CD4-positive, alpha-beta T cell treated with Interleukin-2 at 100 ng/mL for 4 hours (primary cell): ENCODE measurements around the gene C16orf74.

ENCODE experiments used
- DNase-seq: peaks from one replicate; pipeline ENCODE4 v3.0.0-alpha.2; 2020; ENCODE audit warnings: low spot score

C16orf74 gene

DNA sequence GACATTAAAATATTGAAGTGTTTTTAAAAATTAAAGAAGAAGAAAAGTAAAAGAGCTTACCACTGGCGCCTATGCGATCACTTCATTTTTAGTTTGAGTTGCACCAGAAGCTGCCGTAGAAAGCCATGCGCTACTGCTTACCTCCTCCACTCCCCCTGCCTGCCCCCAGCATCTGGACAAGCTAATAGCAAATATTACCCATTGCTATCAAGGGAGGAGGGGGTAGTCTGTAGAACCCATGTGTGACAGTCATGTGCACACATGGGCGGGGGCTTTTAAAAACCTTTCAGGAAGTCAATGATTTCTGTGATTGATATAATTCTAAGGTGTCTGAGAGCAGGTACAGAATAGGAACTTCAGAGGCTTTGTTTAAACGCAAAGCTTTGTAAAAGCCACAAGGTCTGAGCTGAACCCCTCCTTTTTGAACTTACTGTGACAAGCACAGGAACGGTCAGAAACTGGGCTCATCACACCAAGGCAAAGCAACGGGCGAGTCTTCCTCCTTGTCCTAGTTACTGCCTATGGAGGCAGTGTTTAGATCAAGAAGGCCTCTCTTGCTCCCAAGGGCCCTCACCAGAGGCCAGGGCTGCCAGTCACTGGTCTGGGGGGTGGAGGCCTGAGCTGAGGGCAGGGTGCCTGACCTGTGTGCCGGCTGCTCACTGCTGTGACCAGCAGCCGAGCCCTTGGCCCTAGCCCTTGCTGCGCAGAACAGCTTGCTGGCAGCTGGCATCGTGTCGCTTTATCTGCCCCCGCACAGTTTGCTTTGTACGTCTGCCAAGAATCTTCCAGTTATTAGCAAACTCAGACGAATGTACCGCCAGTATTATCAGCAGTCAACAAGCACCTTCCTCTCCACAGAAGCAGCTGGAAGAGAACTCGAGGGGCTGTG, 77.1 kb downstream of the C16orf74 start:
- DNase-seq = no peak

DNA sequence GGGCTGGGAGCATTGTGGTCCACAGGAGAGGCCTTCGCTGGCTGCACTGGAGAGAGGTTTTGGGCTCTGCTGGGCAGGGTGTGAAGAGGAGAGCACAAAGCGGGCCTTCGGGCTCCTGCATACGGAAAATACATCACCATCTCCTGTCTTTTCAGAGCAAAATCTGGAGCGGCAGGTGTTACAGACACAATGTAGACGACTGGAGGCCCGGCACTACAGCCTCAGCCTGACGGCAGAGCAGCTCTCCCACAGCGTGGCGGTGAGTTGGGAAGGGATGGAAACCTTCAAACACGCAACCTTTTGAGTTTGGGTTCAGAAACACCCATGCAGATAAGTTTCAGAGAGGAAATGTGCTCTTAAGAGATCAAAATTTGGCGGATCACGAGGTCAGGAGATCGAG, 80.1 kb downstream of the C16orf74 start:
- DNase-seq = no peak

DNA sequence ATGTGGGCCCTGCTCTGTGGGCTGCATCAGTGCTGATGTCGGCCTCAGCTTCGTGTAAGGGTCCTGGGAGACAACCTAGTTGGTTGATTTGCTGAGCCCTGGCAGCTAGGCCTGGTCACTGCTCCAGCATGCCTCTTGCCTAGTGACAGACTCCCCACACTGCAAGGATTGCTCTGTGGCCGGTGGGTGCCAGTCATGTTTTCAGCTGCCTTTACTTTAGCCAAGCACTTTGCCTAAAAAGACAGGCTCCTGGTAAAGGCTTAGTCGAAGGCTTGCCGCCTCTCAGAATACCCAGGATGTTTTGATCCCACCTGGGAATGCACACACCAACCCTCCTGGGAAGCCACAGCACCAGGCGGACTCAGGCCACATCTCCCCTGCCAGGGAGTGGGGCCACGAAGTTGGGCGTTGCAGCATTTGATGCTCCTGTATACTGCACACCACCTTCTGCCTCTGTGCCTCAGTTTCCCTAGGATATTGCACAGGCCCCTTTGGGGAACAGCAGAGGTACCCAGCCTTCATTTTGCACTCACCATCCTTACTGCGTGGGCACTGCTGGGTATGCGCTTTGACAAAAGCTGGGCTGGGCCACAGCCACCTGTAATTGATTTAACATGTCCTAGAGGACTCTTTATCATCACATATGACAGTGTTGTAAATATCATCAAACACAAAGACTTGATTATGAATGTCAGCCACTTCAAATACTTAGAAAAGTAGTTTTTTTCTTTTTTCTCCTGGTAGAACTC, 82.0 kb downstream of the C16orf74 start:
- DNase-seq = no peak

GRCh38 chr16:85667841-85668413, 83.0 kb downstream of the C16orf74 start:
- DNase-seq = no peak

DNA sequence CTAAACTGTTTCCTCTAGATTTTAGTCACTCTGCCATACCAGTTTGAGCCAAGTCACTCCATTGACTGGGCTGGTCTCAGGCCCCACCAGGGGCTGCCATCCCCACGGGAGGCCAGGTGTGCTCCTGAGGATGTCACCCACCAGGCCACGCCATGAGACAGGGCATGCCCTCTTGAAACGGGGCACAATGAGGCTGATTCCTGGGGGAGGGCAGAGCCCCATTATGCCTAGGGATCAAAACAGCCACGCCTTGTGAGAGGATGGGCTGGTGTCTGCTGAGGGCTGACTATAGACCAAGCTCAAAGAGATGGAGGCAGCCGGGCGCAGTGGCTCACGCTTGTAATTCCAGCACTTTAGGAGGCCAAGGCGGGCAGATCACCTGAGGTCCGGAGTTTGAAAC, 83.6 kb downstream of the C16orf74 start:
- no peak for DNase-seq

DNA sequence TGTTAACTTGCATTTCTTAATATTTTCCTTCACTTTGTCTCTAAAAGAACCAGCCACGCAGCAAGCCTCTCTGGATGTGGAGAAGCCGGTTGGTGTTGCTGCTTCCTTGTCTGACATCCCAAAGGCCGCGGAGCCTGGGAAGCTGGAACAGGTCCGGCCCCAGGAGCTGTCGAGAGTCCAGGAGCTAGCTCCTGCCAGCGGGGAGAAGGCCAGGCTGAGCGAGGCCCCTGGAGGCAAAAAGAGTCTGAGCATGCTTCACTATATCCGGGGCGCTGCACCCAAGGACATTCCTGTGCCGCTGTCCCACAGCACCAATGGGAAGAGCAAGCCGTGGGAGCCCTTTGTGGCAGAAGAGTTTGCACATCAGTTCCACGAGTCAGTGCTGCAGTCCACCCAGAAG, 85.0 kb downstream of the C16orf74 start:
- no peak for DNase-seq

DNA sequence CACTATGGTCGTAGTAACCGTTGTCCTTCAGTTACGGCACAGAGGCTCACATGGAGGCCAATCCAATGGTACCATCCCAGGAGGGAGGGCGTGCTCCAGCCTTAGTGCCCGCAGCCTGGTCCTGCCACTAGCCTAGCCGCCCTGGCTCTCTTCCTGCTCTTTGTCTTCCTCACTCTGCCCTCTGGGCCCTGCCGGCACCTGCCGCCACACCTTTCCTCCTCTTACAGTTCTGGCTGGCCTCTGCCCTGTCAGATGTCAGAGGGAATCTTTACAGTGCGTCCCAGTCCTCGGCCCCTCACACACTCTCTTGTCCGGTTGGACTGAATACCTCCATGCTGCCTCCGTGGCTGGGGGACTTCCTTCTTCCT, 85.5 kb downstream of the C16orf74 start:
- no peak for DNase-seq

- no peak for DNase-seq
Measured at GRCh38 chr16:85664580-85665372, 86.1 kb downstream of the C16orf74 start.

GRCh38 chr16:85663891-85664321, 87.0 kb downstream of the C16orf74 start:
- DNase-seq = no peak

DNA sequence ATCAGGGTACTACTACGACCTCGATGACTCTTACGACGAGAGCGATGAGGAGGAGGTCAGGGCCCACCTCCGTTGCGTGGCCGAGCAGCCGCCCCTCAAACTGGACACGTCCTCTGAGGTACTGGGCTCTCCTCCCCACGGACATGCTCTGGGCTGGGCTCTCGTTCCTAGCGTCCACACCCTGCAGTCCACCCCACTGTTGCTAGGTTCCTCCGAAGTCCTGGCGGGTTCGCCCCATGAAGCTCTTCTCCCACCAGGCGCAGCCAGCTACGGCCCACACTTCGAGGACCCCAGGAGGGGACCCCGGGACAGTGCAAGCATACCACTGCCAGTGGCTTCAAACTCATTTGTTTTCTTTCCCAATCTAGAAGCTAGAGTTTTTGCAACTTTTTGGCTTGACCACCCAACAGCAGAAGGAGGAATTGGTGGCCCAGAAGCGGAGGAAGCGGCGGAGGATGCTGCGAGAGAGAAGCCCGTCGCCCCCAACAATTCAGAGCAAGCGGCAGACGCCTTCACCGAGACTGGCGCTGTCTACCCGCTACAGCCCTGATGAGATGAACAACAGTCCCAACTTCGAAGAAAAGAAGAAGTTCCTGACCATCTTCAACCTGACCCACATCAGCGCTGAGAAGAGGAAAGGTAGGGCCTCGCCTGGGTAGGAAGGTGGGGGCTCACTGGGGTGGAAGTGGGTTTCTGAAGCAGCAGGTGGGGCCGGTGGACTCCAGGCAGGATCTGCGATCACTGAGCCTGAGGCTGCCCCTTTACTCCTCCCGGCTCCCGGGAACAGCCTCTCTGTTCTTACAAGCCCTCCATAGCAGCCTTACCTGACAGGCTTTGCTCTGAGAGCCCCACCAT, 87.7 kb downstream of the C16orf74 start:
- DNase-seq = no peak

DNA sequence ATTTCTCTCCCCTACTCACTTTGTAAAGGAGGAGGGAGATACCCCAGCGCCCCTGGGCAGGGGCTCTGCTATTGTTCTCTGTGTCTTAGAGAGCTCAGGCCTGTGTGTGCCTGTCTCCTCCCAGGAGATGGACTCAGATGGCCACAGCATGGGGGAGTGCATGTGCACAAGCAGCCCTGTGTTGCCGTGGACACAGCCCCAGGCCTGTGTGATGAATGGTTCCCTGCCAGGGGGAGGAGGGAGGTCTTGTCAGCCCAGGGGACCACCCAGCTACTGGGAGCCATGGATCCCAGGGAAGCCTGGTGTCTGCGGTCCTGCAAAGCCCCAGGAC, 88.4 kb downstream of the C16orf74 start:
- no peak for DNase-seq

DNA sequence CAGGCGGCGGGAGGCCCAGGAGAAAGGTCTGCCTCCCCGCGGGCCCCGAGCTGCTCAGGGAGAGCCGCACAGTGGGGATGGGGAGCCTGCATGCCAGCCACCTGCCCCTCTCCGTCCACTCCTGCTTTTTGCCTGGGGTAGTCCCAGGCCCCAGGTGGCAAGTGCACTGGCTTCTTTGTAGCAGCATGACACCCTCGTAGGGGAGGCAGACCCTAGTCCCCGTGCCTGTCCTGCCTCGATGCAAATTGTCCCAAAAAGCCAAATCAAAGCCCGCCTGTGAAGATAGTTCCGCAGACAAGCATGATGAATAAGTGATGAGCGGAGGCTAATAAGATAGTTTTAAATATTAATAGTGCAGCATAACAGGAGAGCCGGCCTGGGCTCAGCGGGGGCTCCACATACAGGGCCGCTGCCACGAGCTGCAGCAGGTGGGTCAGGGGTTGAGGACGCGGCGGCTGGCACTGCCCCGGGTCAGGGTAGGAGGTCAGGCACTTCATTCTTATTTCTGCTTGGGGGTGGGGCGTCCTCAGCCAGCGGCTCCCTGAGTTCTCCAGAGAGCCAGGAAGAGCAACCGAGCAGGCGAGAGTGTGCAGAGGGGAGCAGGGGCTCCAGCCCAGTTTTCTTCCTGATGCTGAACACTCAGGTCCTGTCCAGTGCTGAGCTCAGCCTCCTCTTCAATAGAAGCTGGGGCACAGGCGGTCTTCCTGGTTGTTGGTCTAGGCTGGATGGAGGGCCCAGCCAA, 89.0 kb downstream of the C16orf74 start:
- DNase-seq = no peak

DNA sequence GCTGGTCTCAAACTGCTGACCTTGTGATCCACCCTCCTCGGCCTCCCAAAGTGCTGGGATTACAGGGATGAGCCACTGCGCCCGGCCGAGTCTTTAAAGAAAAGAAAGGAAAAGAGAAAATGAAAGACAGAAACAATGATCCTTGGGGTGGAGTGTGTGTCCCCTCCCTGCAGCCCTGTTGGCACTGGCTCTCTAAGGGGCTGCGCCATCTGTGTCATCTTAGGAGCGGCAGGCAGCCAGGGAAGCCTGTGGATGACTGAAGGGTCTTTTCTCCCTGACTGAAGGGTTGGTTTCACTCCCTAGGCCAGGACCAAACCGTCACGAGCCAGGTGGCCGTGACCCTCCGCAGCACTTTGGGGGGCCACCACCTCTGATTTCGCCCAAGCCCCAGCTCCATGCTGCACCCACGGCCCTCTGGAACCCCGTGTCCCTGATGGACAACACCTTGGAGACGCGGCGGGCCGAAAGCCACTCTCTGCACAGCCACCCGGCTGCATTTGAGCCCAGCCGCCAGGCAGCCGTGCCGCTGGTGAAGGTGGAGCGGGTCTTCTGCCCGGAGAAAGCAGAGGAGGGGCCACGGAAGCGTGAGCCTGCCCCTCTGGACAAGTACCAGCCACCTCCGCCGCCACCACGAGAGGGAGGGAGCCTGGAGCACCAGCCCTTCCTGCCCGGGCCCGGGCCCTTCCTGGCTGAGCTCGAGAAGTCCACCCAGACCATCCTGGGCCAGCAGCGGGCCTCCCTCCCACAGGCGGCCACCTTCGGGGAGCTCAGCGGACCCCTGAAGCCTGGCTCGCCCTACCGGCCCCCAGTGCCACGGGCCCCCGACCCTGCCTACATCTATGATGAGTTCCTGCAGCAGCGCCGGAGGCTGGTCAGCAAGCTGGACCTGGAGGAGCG, 89.8 kb downstream of the C16orf74 start:
- no peak for DNase-seq

DNA sequence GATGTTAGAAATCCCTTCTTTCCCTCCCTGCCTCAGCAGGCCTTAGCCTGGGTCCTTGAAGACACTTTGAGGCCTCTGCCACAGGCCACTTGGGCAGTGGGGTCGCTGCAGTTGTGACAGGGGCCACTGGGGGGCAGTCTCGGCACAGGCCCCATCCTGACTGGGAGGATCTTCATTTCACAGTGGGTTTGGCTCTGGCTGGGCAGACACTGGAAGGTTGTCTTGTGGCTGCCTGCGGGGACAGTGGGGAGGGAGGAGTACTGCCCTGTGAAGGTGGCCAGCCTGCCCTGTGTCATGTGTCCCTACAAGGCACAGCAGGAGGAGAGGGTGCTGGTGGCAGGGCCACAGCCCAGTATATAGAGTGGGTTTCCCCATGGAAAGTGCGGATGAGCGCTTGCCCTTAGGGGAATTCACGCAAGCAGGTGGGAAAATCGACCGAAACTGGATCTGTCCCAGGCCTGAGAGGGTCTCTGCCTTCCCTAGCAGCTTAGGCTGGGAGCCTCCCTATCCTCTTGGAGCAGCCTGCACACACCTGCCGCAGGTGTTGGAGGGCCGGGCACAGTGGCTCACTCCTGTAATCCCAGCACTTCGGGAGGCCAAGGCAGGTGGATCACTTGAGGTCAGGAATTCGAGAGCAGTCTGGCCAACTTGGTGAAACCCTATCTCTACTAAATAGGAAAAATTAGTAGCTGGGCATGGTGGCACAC, 90.9 kb downstream of the C16orf74 start:
- peak; percentile 56 for DNase-seq

DNA sequence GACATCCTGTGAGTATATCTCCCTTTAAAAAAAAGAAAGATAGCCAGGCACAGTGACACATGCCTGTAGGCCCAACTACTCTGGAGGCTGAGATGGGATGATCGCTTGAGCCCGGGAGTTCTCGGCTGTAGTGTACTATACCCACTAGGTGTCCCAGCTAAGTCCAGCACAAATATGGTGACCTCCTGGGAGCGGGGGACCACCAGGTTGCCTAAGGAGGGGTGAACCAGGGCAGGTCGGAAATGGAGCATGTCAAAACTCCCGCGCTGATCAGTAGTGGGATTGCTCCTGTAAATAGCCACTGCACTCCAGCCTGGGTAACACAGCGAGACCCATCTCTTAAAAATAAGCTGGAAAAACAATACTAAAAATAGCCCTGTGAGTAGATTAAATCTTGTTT, 91.6 kb downstream of the C16orf74 start:
- no peak for DNase-seq

DNA sequence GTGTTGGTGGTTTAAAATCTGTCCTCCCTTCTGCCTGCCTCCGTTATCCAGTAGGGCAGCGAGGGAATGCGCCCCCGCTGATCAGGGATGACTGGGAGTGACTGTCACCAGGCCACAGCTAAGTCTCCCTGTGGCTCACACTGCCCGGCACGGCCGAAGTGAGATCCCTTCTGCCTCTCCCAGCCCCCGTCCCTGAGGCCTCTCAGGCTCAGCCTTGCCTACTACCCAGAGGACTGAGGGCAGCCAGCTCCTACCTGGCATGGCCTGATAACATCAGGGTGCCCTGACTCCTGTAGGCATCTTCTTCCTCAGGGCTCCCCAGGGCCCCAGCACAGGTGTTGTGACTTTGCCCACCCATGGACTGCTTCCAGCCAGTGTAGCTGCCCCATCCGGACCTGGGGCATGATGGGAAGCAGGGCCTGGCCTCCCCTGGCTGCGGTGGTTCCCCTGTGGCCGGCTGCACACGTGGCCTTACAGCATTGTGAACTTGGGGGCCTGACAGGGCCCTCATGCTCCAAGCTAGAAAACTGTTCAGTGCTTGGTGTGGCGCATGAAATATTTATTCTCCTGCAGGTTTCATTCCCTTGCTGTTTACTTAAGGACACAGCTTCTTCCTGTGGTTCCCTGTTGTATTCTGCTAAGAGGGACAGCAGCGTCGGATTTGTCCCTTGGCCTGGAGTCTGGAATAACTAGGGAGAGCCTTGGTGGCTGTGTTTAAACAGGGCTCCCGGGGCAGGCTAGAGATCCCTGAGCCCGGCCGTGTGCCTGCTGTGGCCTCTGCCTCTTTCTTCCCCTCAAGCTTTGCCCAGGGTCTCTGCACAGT, 92.2 kb downstream of the C16orf74 start:
- no peak for DNase-seq

GRCh38 chr16:85657996-85658395, 92.9 kb downstream of the C16orf74 start:
- no peak for DNase-seq
